Transverse colon (tissue), 4 donors: ENCODE results near the gene FETUB. TPM values are rescaled to one million over a fixed set of nuclear protein-coding genes. Genes with fewer than 3 reads are reported as not detected.

Experiments used
- DNase-seq: peaks from one replicate; pipeline ENCODE4 v3.0.0-alpha.2; 2019
- H3K27ac ChIP-seq, 4 donors: fragments of 200-600 bp; sonication (generic); 2 replicates each; pipeline ENCODE4 v1.5.1; 2016 to 2018; ENCODE audit warnings: inconsistent platforms in 4 of 4
- H3K27me3 ChIP-seq: fragments of 200-600 bp; sonication (generic); 2 replicates; pipeline ENCODE4 v1.5.1; 2017; ENCODE audit warnings: inconsistent platforms
- H3K36me3 ChIP-seq, 4 donors: fragments of 200-600 bp; sonication (generic); 2 replicates each; pipeline ENCODE4 v1.5.1; 2017 to 2019; ENCODE audit warnings: inconsistent platforms in 4 of 4
- H3K4me1 ChIP-seq, 4 donors: fragments of 200-600 bp; sonication (generic); 2 replicates each; pipeline ENCODE4 v1.5.1; 2017 to 2020; ENCODE audit warnings: inconsistent platforms in 4 of 4
- H3K4me3 ChIP-seq, 4 donors: fragments of 200-600 bp; sonication (generic); 1 replicate in 1 of 4; 2 replicates in 3 of 4; pipeline versions ENCODE4 v1.5.1 to v1.6.1; 2017 to 2019; ENCODE audit warnings: inconsistent platforms in 4 of 4
- H3K9me3 ChIP-seq, 2 donors: fragments of 200-600 bp; sonication (generic); 2 replicates each; pipeline ENCODE4 v1.5.1; 2017 to 2019; ENCODE audit warnings: inconsistent platforms in 2 of 2
- EP300 ChIP-seq: sonication (generic); formaldehyde crosslinking; IDR thresholded peaks from one replicate; pipeline ENCODE4 v1.6.1; 2017; ENCODE audit warnings: antibody characterized with exemption, low read depth
- POLR2A ChIP-seq: fragments of 450-650 bp; IDR thresholded peaks from one replicate; pipeline ENCODE4 v1.6.1; 2016; ENCODE audit warnings: antibody characterized with exemption, mild to moderate bottlenecking, moderate library complexity
- POLR2AphosphoS5 ChIP-seq, 3 donors: sonication (generic); formaldehyde crosslinking; IDR thresholded peaks; one replicate each; pipeline ENCODE4 v1.6.1; 2016; ENCODE audit warnings: antibody characterized with exemption in 3 of 3
- WGBS, 2 donors: methylation state at CpG; one replicate each; pipeline ENCODE4 v1.1.5; 2018; ENCODE audit warnings: low coverage in 1 of 2; 5-methylcytosine and 5-hydroxymethylcytosine counted together
- in situ Hi-C, 4 donors: fragments of 200-750 bp; cut with MboI; loops; one replicate each; pipeline versions ENCODE4 v1.15.0 to v1.15.1; 2017; ENCODE audit warnings: low sequenced_read_pairs in 3 of 4, low pct_ligation_motif_present in 1 of 4, low pct_unique_long_range_greater_than_20kb in 1 of 4
- intact Hi-C: fragments of 100-400 bp; cut with DNase I; formaldehyde crosslinking; loops from one replicate; pipeline ENCODE4 v1.15.1; 2023; ENCODE audit warnings: low total_unique reads
- total RNA-seq, 4 donors: library from RNA; depleted of rRNA; stranded (reverse); fragments of >200 nt; gene quantifications; one replicate each; pipeline ENCODE4 v1.1.0, GENCODE V29; 2016
- TF ChIP-seq, protein P1 (sequence below), 5 experiments: fragments of 200-600 bp in 3 of 5; fragments of 450-650 bp in 2 of 5; sonication (generic) in 3 of 5; IDR thresholded peaks; 1 replicate in 2 of 5; 2 replicates in 3 of 5; pipeline ENCODE4 v1.5.1; 2016 to 2017; ENCODE audit warnings: antibody characterized with exemption in 5 of 5, inconsistent platforms in 3 of 5, mild to moderate bottlenecking in 2 of 5, moderate library complexity in 1 of 5

The FETUB gene
- total RNA-seq, 4 donors from 2014 or later, result not detected

- DNase-seq, result no peak
- no peaks in the 10 kb centered on the region for H3K27me3 ChIP-seq
- no peaks in the 10 kb centered on the region for H3K36me3 ChIP-seq
- H3K27ac ChIP-seq, result no peak overlapping the region
- 68 to 73% methylated on average over 3 of the region's 3 CpGs for WGBS, 2 donors
- no peaks in the 10 kb centered on the region for H3K4me1 ChIP-seq
- no peaks in the 10 kb centered on the region for H3K9me3 ChIP-seq
- H3K4me3 ChIP-seq, result no peak overlapping the region
- intact Hi-C loops, result no loop called here
- TF ChIP-seq EP300 (no peak), POLR2AphosphoS5 (IDR thresholded peaks at IDR 0.05) (no peak), POLR2A (no peak)
- TF ChIP-seq, protein P1, sequence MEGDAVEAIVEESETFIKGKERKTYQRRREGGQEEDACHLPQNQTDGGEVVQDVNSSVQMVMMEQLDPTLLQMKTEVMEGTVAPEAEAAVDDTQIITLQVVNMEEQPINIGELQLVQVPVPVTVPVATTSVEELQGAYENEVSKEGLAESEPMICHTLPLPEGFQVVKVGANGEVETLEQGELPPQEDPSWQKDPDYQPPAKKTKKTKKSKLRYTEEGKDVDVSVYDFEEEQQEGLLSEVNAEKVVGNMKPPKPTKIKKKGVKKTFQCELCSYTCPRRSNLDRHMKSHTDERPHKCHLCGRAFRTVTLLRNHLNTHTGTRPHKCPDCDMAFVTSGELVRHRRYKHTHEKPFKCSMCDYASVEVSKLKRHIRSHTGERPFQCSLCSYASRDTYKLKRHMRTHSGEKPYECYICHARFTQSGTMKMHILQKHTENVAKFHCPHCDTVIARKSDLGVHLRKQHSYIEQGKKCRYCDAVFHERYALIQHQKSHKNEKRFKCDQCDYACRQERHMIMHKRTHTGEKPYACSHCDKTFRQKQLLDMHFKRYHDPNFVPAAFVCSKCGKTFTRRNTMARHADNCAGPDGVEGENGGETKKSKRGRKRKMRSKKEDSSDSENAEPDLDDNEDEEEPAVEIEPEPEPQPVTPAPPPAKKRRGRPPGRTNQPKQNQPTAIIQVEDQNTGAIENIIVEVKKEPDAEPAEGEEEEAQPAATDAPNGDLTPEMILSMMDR (IDR thresholded peaks at IDR 0.05), result no peak
- in situ Hi-C loops, result no loop called here
These were observed 53.6 kb downstream of the FETUB start for GRCh38 chr3:186693843-186694242.

DNA sequence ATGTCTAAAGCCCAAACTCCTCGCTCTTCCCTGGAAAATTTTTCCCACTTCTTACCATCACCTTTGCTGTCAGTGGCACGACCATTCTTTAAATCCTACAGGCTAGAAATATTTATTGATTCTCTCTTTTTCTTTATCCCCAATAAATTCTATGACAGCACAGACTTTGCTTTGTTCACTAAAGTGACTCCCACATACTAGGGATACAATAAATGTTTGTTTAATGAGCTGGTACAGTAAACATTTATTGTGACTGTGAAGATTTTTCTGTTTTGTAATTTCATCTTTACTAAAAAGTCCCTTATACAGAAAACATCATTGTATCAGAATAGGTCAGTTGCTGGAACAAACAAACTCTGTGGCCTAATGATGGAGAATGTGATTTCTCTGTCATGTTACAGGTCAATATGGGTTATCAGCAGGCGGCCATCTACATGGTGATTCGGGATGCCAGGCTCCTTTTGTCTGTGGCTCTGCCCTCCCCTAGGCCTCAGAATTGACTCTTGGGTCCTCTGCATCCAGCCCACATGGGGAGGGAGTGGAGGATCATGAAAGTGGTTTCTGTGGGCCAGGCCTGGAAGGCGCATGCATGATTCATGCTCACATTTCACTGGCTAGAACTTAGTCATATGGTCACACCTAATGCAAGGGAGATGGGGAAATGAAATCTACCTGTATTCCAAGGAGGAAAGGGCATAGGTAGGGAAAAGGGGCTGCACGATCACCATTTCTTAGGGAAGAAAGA lies 54.3 kb downstream of the FETUB start:
- H3K27ac ChIP-seq, result no peak overlapping the region

GRCh38 chr3:186696522-186696921 lies 56.3 kb downstream of the FETUB start:
- TF ChIP-seq, protein P1 (IDR thresholded peaks at IDR 0.05), result no peak
- no peak for TF ChIP-seq POLR2A
- no peak for TF ChIP-seq EP300
- no peak for TF ChIP-seq POLR2AphosphoS5 (IDR thresholded peaks at IDR 0.05)
- Histone ChIP-seq H3K4me3 (no peak overlapping the region), H3K9me3 (no peaks in the 10 kb centered on the region), H3K36me3 (no peaks in the 10 kb centered on the region), H3K4me1 (no peaks in the 10 kb centered on the region), H3K27ac (no peak overlapping the region), H3K27me3 (no peaks in the 10 kb centered on the region)
- in situ Hi-C loops, result no loop called here
- intact Hi-C loops, result no loop called here
- no peak for DNase-seq
- 87 to 100% methylated on average over 2 of the region's 2 CpGs for WGBS, 2 donors

More for the DNA sequence above, 54.3 kb downstream of the FETUB start:
- TF ChIP-seq POLR2AphosphoS5 (IDR thresholded peaks at IDR 0.05) (no peak), POLR2A (no peak), EP300 (no peak)
- TF ChIP-seq, protein P1 (IDR thresholded peaks at IDR 0.05), result no peak
- no peaks in the 10 kb centered on the region for H3K27me3 ChIP-seq
- 63 to 77% methylated on average over 3 to 6 of the region's 6 CpGs for WGBS, 2 donors
- H3K4me3 ChIP-seq, result no peak overlapping the region
- intact Hi-C loops, result no loop called here
- no peak for DNase-seq
- no peaks in the 10 kb centered on the region for H3K36me3 ChIP-seq
- in situ Hi-C loops, result no loop called here
- H3K9me3 ChIP-seq, result no peaks in the 10 kb centered on the region
- no peaks in the 10 kb centered on the region for H3K4me1 ChIP-seq

- Histone ChIP-seq H3K27me3 (no peaks in the 10 kb centered on the region), H3K27ac (no peak overlapping the region), H3K36me3 (no peaks in the 10 kb centered on the region), H3K9me3 (no peaks in the 10 kb centered on the region), H3K4me1 (no peaks in the 10 kb centered on the region), H3K4me3 (no peak overlapping the region)
- 76 to 94% methylated on average over 3 to 4 of the region's 4 CpGs for WGBS, 2 donors
- DNase-seq, result no peak
- in situ Hi-C loops (no loop called here), intact Hi-C loops (no loop called here)
- TF ChIP-seq POLR2A, result no peak
- TF ChIP-seq POLR2AphosphoS5 (IDR thresholded peaks at IDR 0.05), result no peak
- TF ChIP-seq, protein P1 (IDR thresholded peaks at IDR 0.05), result no peak
- TF ChIP-seq EP300, result no peak
These were observed 57.3 kb downstream of the FETUB start for GRCh38 chr3:186697510-186697909.
